Uterus (tissue), 2 donors: ENCODE data around the gene ITPR3.

Experiments used
- POLR2A ChIP-seq, 2 donors: fragments of 450-650 bp; IDR thresholded peaks; one replicate each; pipeline ENCODE4 v1.6.1; 2016; ENCODE audit warnings: antibody characterized with exemption in 2 of 2, mild to moderate bottlenecking in 1 of 2, moderate library complexity in 1 of 2
- TF ChIP-seq, protein P1 (sequence below), 4 experiments: fragments of 200-600 bp in 2 of 4; fragments of 450-650 bp in 2 of 4; sonication (generic) in 2 of 4; IDR thresholded peaks; one replicate each; pipeline ENCODE4 v1.5.1; 2016 to 2019; ENCODE audit warnings: antibody characterized with exemption in 4 of 4, mild to moderate bottlenecking in 2 of 4, moderate library complexity in 1 of 4

DNA sequence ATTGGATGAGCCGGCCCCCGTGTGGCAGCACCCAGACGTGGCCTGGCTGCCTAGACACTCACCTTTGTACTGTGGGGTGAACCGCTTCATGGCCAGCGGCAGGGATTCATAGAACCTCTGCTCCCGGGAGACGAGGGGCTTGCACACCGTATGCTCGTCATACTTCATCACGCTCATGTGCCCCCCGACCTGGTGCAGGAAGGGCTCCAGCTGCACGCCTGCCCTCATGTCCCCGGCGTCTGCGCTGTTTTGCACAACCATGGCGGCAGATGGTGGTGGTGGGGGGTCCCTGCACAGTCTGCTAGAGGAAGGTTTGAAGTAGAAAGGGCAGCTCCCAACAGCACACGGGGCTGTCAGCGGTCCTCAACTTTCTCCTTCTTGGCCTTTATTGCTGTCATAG lies 114.1 kb downstream of the ITPR3 start:
- TF ChIP-seq, protein P1, sequence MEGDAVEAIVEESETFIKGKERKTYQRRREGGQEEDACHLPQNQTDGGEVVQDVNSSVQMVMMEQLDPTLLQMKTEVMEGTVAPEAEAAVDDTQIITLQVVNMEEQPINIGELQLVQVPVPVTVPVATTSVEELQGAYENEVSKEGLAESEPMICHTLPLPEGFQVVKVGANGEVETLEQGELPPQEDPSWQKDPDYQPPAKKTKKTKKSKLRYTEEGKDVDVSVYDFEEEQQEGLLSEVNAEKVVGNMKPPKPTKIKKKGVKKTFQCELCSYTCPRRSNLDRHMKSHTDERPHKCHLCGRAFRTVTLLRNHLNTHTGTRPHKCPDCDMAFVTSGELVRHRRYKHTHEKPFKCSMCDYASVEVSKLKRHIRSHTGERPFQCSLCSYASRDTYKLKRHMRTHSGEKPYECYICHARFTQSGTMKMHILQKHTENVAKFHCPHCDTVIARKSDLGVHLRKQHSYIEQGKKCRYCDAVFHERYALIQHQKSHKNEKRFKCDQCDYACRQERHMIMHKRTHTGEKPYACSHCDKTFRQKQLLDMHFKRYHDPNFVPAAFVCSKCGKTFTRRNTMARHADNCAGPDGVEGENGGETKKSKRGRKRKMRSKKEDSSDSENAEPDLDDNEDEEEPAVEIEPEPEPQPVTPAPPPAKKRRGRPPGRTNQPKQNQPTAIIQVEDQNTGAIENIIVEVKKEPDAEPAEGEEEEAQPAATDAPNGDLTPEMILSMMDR (IDR thresholded peaks at IDR 0.05), result no peak
- no peak for TF ChIP-seq POLR2A (IDR thresholded peaks at IDR 0.05)
